Spleen (tissue), 7 donors: Measurements from ENCODE around the gene CHST8.

ENCODE experiments used
- POLR2A ChIP-seq, 3 donors: fragments of 450-650 bp; IDR thresholded peaks; one replicate each; pipeline ENCODE4 v1.5.1; 2017; ENCODE audit warnings: antibody characterized with exemption in 3 of 3, mild to moderate bottlenecking in 1 of 3
- POLR2AphosphoS5 ChIP-seq, 3 donors: sonication (generic); formaldehyde crosslinking; IDR thresholded peaks; one replicate each; pipeline ENCODE4 v1.5.1; 2017; ENCODE audit warnings: antibody characterized with exemption in 3 of 3
- TF ChIP-seq, protein P1 (sequence below), 11 experiments: fragments of 200-600 bp in 7 of 11; fragments of 450-650 bp in 4 of 11; sonication (generic) in 4 of 11; IDR thresholded peaks in 8 of 11; conservative IDR thresholded peaks in 3 of 11; 1 replicate in 7 of 11; 2 replicates in 4 of 11; pipeline versions ENCODE4 v1.4.0 to v1.8.0; 2016 to 2021; ENCODE audit warnings: antibody characterized with exemption in 11 of 11, inconsistent platforms in 4 of 11, mild to moderate bottlenecking in 1 of 11
- donor health status: DM: no; HTN: no; CAD: no; lungs with moderate emphysema.
- donor health status: DM: no; HTN: no; CAD: no.
- donor health status: DM: no; HTN: no; CAD: no.

DNA sequence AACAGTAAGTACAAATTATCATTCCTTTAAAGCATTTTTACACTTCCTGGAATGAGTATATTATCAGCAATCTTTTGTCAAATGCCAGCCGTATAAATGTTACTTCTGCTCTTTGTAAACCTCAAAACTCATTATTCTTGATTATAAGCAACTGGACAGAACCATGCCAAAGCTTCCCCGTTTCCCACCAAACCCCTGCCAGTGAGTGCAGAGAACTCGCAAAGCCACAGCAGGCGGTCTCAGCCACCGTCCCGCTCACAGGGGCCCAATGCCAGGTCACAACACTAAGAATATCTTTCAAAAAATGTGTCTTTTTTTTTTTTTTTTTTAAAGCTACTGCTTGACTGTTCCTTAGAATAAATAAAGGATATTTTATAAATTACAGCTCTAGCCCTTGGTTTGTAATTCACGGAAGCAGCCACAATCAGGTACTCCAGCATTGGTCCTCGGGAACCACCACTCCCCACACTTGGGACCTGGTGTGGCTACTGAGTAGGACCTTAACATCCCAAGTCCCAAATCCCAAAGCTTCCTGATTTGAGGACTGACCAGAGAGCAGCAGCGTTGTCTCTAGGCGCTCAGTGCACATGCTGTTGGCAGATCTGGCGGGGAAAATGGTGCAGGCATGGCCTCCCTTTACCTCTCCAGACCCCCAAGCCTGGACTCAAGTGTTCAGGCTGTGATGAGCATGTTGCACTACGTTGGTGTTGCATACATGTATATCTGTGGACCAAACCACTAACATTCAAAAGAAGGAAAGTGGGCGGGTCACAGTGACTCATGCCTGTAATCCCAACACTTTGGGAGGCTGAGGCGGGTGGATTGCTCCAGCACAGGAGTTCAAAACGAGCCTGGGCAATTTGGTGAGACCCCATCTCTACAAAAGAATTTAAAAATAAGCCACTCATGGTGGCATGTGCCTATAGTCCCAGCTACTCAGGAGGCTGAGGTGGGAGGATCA is 193.9 kb downstream of the CHST8 start:
- TF ChIP-seq, protein P1, sequence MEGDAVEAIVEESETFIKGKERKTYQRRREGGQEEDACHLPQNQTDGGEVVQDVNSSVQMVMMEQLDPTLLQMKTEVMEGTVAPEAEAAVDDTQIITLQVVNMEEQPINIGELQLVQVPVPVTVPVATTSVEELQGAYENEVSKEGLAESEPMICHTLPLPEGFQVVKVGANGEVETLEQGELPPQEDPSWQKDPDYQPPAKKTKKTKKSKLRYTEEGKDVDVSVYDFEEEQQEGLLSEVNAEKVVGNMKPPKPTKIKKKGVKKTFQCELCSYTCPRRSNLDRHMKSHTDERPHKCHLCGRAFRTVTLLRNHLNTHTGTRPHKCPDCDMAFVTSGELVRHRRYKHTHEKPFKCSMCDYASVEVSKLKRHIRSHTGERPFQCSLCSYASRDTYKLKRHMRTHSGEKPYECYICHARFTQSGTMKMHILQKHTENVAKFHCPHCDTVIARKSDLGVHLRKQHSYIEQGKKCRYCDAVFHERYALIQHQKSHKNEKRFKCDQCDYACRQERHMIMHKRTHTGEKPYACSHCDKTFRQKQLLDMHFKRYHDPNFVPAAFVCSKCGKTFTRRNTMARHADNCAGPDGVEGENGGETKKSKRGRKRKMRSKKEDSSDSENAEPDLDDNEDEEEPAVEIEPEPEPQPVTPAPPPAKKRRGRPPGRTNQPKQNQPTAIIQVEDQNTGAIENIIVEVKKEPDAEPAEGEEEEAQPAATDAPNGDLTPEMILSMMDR (IDR thresholded peaks at IDR 0.05 in 8 of 11, conservative IDR thresholded peaks at IDR 0.05 in 3 of 11) = no peak
- TF ChIP-seq POLR2A (IDR thresholded peaks at IDR 0.05) = no peak
- no peak for TF ChIP-seq POLR2AphosphoS5 (IDR thresholded peaks at IDR 0.05)
